HEK293T (cell line): ENCODE measurements around the gene USP43.

Experiments used
- BHLHE40 ChIP-seq: fragments of 450-650 bp; IDR thresholded peaks from 2 replicates; pipeline ENCODE4 v1.6.1; 2016; ENCODE audit warnings: mild to moderate bottlenecking, moderate library complexity, borderline replicate concordance
- CTBP1 ChIP-seq: fragments of 450-650 bp; IDR thresholded peaks from 2 replicates; pipeline ENCODE4 v1.6.1; 2016; ENCODE audit warnings: borderline replicate concordance
- FOXA1 ChIP-seq: fragments of 450-650 bp; IDR thresholded peaks from 2 replicates; pipeline ENCODE4 v1.6.1; 2016; ENCODE audit warnings: mild to moderate bottlenecking
- FOXK2 ChIP-seq: fragments of 450-650 bp; IDR thresholded peaks from 2 replicates; pipeline ENCODE4 v1.6.1; 2016; ENCODE audit warnings: mild to moderate bottlenecking
- FOXM1 ChIP-seq: fragments of 450-650 bp; IDR thresholded peaks from 2 replicates; pipeline ENCODE4 v1.6.1; 2017; ENCODE audit warnings: mild to moderate bottlenecking, borderline replicate concordance
- LEF1 ChIP-seq: fragments of 450-650 bp; IDR thresholded peaks from 2 replicates; pipeline ENCODE4 v1.6.1; 2017; ENCODE audit warnings: mild to moderate bottlenecking, borderline replicate concordance
- NFRKB ChIP-seq: fragments of 450-650 bp; IDR thresholded peaks from 2 replicates; pipeline ENCODE4 v1.6.1; 2016; ENCODE audit warnings: mild to moderate bottlenecking, moderate library complexity
- PKNOX1 ChIP-seq: fragments of 450-650 bp; IDR thresholded peaks from 2 replicates; pipeline ENCODE4 v1.6.1; 2016
- SP1 ChIP-seq: fragments of 450-650 bp; IDR thresholded peaks from 2 replicates; pipeline ENCODE4 v1.6.1; 2017
- SUZ12 ChIP-seq: fragments of 450-650 bp; IDR thresholded peaks from 2 replicates; pipeline ENCODE4 v1.6.1; 2016; ENCODE audit warnings: mild to moderate bottlenecking
- TARDBP ChIP-seq: fragments of 450-650 bp; IDR thresholded peaks from 2 replicates; pipeline ENCODE4 v1.6.1; 2016

- no peak for TF ChIP-seq SP1
- TF ChIP-seq FOXM1: no peak
- no peak for TF ChIP-seq BHLHE40
- TF ChIP-seq SUZ12: no peak
- no peak for TF ChIP-seq FOXA1
- no peak for TF ChIP-seq PKNOX1
- no peak for TF ChIP-seq NFRKB
- no peak for TF ChIP-seq CTBP1
- no peak for TF ChIP-seq TARDBP
- no peak for TF ChIP-seq FOXK2
- no peak for TF ChIP-seq LEF1
Measured at GRCh38 chr17:9767432-9767991, 122.2 kb downstream of the USP43 start.
